ENCODE data around the gene DPY19L3. TPM values are rescaled to one million over a fixed set of nuclear protein-coding genes. Genes with fewer than 3 reads are reported as not detected.

The DPY19L3 gene
- total RNA-seq, 1 donor from 2014 or later, result 70.3 TPM

- no peak overlapping the region for H3K4me3 Mint-ChIP-seq (ENCODE audit: unreplicated experiment)
- H3K27me3 Mint-ChIP-seq (ENCODE audit: low read depth), result no peaks in the 10 kb centered on the region
- H3K36me3 Mint-ChIP-seq (ENCODE audit: low read depth), result peaks cover 10% of the 10 kb centered on the region
- TF ChIP-seq CTCF (IDR thresholded peaks at IDR 0.05), result no peak
- no peaks in the 10 kb centered on the region for H3K4me1 Mint-ChIP-seq (ENCODE audit: low read depth)
- H3K9me3 Mint-ChIP-seq (ENCODE audit: low read depth), result no peaks in the 10 kb centered on the region
- H3K27ac Mint-ChIP-seq (ENCODE audit: unreplicated experiment), result no peak overlapping the region
- no peak for DNase-seq (ENCODE audit: low spot score)
These were observed 42.5 kb downstream of the DPY19L3 start for GRCh38 chr19:32448026-32448425.

GRCh38 chr19:32450217-32450616 is 44.6 kb downstream of the DPY19L3 start:
- Mint-ChIP-seq H3K27ac (ENCODE audit: unreplicated experiment) (no peak overlapping the region), H3K36me3 (ENCODE audit: low read depth) (peaks cover 12% of the 10 kb centered on the region), H3K4me3 (ENCODE audit: unreplicated experiment) (no peak overlapping the region), H3K9me3 (ENCODE audit: low read depth) (no peaks in the 10 kb centered on the region), H3K27me3 (ENCODE audit: low read depth) (no peaks in the 10 kb centered on the region), H3K4me1 (ENCODE audit: low read depth) (no peaks in the 10 kb centered on the region)
- DNase-seq (ENCODE audit: low spot score), result no peak
- no peak for TF ChIP-seq CTCF (IDR thresholded peaks at IDR 0.05)

DNA sequence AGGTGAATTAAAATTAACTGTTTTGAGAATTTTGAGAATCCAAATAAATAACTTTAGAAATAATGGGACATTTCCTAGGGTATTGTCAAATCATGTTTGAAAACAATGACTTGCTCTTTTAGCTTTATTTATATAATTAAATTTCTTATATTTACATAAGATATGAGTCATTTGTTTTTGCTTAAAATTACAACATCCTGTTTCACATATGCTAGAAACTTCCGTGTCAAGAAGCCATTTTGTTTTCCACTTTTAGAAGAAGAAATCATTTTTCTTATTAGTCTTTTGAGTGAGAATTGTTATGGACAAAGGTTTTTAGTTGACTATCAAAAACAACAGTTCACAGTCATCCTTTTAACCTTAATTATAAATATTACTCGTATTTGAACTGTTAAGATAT is 48.2 kb downstream of the DPY19L3 start:
- DNase-seq (ENCODE audit: low spot score), result no peak
- H3K27ac Mint-ChIP-seq (ENCODE audit: unreplicated experiment), result no peak overlapping the region
- no peaks in the 10 kb centered on the region for H3K27me3 Mint-ChIP-seq (ENCODE audit: low read depth)

DNA sequence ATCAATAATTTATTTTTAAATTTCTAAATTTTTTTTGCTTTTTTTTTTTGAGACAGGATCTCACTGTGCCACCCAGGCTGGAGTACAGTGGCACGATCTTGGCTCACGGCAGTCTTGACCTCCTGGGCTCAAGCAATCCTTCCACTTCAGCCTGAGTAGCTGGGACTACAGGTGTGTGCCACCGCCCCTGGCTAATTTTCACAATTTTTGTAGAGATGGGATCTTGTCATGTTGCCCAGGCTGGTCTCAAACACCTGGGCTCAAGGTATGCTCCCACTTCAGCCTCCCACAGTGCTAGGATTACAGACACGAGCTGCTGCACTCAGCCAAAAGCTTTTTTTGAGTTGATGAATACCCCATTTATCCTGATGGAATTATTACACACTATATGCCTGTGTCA is 50.8 kb downstream of the DPY19L3 start:
- Mint-ChIP-seq H3K27ac (ENCODE audit: unreplicated experiment) (no peak overlapping the region), H3K27me3 (ENCODE audit: low read depth) (no peaks in the 10 kb centered on the region), H3K4me1 (ENCODE audit: low read depth) (peaks cover 17% of the 10 kb centered on the region), H3K4me3 (ENCODE audit: unreplicated experiment) (no peak overlapping the region), H3K36me3 (ENCODE audit: low read depth) (peaks cover 13% of the 10 kb centered on the region), H3K9me3 (ENCODE audit: low read depth) (no peaks in the 10 kb centered on the region)
- DNase-seq (ENCODE audit: low spot score), result no peak
- no peak for TF ChIP-seq CTCF (IDR thresholded peaks at IDR 0.05)

More for the DNA sequence above, 48.2 kb downstream of the DPY19L3 start:
- no peaks in the 10 kb centered on the region for H3K9me3 Mint-ChIP-seq (ENCODE audit: low read depth)
- no peak for TF ChIP-seq CTCF (IDR thresholded peaks at IDR 0.05)
- no peak overlapping the region for H3K4me3 Mint-ChIP-seq (ENCODE audit: unreplicated experiment)
- H3K36me3 Mint-ChIP-seq (ENCODE audit: low read depth), result peaks cover 11% of the 10 kb centered on the region
- peaks cover 10% of the 10 kb centered on the region for H3K4me1 Mint-ChIP-seq (ENCODE audit: low read depth)

DNA sequence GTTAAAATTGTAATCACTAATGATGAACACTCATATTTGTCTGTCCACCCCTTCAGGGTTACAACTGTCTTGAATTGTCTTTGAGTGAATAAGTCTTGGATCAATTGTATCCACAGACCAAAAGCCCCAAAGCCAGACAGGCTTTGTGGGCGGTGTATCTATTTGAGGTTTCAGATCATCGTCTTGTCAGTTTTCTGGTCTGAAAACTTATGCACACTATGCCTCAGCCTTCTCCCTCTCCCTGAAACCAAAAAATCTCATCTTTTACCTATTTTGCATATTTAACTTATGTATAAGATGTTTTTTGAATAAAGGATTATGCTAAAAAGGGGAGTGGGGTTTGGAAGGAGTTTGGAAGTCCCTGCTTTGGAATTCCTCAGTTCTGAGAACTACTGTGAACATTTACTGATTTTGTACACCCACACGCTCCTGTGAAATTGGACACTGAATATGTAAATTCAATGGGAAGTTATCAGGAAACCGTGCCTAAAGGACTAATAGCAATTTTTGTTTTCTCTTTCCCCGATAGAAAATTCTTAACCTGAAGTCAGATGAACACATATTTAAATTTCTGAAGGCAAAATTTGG is 52.1 kb downstream of the DPY19L3 start:
- Mint-ChIP-seq H3K27ac (ENCODE audit: unreplicated experiment) (no peak overlapping the region), H3K36me3 (ENCODE audit: low read depth) (peaks cover 13% of the 10 kb centered on the region), H3K27me3 (ENCODE audit: low read depth) (no peaks in the 10 kb centered on the region), H3K4me1 (ENCODE audit: low read depth) (peaks cover 17% of the 10 kb centered on the region), H3K4me3 (ENCODE audit: unreplicated experiment) (no peak overlapping the region), H3K9me3 (ENCODE audit: low read depth) (no peaks in the 10 kb centered on the region)
- no peak for TF ChIP-seq CTCF (IDR thresholded peaks at IDR 0.05)
- no peak for DNase-seq (ENCODE audit: low spot score)

Measured in chondrocyte (in vitro differentiated cells).